COLO668 (cell line): ENCODE results near the gene PLAU.
"Not testable (repeated sequence)": the region's sequence is repeated elsewhere in the genome, so short reads cannot be mapped to it uniquely, and the experiment has no call there.

Experiments used
- DNase-seq: peaks from one replicate; lab custom pipeline; 2025; ENCODE audit not compliant: unreplicated experiment; lab: John Stamatoyannopoulos, UW

PLAU gene

DNA sequence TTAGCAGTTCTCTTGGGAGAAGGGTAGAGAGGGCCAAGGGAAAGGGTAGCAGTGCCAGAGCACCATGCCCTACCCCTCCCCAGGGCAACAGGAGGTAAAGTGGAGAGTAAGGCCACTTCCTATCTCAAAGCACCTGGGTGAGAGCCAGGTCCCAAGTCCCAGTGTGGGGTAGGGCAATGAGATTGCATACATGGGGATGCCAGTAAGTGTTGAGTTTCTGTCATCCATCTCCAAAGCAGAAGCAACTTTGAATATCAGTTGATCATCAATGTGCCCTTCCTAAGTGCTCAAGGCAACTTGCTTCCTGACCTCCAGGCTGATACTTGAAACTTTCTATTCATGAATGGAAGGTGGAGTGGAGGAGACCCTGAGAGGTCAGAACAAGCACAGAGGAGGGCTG, 34.4 kb upstream of the PLAU start:
- DNase-seq, result no peak

DNA sequence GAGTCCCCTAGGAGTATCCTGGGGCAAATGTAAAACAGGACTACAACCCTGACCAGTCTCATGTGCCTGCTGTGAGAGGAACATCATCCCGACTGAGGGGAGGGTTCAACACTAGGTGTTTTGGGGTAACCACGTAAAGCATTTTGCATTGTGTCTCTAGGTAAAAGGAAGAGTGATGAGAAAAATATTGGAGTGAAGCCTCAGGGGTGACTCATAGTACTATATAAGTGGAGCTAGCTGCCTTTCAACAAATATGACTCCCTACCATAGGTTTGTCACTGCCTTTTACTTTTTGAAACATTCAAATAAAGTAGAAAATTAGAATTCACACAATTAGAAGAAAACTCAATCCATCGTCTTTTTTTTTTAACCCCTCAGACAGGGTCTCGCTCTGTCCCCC, 34.0 kb upstream of the PLAU start:
- DNase-seq, result no peak

GRCh38 chr10:73877533-73878160, 33.3 kb upstream of the PLAU start:
- no peak for DNase-seq

DNA sequence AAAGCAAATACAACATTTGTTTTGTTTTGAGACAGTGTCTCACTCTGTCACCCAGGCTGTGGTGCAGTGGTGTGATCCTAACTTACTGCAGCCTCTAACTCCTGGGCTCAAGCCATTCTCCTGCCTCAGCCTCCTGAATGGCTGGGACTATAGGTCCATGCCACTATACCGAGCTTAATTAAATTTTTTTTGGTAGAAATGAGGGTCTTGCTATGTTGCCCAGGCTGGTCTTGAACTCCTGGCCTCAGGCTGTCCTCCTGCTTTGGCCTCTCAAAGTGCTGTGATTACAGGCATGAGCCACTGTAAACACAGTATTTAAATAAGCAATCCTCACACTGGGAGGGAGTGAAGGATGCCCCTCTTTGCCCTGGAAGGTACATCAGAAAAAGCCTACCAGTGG, 32.6 kb upstream of the PLAU start:
- no peak for DNase-seq

DNA sequence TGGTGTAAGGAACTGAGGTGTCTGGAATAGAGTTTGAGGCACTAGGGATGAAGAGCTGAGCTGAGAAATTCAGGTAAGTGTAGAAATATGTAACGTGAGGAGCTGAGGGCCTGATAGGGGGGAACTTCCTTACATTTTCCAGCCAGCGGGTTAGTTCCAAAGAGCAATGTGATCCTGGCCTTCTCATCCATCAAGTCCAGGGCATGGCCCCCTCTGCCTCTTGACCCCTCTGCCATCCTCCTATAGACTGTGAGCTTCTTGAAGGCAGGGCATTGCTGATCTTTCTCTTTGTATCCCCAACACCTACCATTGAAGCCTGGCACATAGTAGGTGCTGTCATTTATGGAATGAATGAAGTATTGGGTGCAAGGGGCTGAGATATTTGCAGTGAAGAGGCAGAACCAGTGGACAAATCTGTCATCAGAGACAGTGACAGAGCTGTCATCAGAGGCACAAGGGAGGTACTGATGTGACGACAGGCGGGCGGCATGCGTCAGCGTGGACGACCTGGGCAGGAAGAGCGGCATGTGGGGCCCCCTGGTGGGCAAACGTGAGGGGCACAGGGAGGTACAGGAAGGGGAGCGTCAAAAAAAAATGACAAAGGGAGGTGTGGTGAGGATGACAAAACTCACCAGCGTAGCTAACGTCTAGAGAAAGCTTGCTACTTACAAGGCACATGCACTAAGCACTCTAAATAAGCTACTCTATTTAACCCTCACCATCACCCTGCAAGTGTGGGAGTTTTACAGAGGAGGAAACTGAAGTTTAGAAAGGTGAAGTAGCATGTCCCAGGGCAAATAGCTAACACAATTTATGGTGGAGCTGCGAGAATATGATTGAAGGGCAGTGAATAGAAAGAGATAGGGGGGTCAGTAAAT, 31.4 kb upstream of the PLAU start:
- peak; percentile 75 for DNase-seq

- no peak for DNase-seq
These were observed 29.6 kb upstream of the PLAU start for GRCh38 chr10:73881221-73881919.

GRCh38 chr10:73884017-73884416, 26.9 kb upstream of the PLAU start:
- no peak for DNase-seq

DNA sequence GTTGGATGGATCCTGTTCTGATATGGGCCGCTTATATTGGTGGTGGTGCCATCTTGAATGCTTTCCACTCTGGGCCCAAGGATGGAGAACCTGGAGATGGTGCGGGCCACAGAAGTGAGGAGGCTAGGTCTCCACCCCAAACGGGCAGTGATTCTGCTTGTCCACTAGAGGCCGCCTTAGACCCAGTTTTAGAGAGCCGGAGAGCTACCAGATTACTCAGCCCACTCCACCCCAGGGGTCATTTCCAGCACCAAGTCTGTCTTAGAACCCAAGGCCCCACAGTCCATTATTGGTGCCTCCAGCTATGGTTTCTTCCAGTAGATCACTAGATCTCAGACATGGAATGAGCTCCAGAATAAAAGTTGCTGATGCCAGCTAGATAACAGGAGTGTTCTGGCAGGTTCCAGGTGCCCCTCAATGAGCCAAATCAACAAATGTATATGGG, 24.8 kb upstream of the PLAU start:
- DNase-seq, result peak; percentile 48

DNA sequence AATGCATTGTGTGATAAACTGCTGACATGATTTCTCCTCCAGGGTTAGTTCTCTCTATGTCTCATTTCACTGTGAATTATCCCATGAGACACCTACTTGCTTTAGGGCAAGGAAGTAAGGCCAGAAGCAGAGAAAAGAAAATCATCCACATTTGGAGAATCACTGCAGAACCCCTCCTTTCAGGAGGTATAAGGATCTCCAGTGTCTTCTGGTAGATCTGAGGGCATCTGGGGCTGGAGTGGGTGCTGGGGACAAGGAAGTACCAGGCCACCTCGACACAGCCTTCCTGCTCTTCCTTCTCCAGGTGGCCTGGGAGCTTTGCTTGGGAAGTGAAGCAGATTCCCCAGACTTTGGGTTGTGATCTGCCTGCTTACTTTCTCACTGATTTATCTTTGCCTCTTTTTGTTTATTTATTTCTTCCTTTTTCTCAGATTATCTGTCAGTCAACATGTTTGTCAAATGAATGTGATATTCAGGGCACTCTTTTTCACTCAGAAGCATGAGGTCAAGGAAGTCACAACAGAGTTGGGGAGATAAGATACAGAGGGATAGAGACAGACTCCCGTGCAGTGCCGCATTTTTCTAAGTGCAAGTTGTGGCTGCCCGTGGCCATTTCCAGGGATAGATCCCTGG, 24.2 kb upstream of the PLAU start:
- no peak for DNase-seq

DNA sequence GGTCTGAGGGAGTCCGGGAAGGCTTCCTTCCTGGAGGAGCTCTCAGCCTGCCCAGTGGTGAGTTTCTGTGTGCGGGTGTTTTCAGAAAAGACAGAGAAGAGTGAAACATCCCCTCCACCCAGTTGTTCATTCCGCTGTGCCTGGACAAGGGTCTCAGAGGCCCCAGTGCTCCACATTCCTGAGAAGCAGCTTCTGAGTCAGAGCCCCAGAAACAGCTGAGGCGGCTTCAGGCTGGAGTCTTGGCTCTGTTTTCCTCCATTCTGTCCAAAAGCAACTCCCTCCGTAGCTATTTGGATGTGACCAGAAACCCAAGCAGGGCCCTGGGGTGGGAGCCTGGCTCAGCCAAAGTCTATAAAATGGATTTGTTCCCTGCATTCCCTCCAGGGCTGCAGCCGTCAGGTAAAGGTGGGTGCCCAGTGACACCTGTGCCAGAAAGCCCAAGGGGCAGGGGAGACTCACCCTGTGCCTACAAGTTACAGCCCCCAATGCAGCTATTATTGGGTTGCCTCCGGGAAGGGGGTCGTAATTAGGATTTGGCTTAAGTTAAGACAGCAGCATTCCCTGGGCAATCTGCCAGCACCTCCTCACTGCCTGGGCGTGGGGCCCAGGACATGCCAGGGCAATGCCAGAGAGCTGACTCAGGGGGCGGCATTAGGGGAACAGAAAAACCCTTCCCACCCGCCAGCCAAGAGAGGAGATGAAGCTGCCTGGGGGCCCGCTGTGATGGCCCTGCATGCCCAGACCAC, 23.5 kb upstream of the PLAU start:
- peak; percentile 36 for DNase-seq

DNA sequence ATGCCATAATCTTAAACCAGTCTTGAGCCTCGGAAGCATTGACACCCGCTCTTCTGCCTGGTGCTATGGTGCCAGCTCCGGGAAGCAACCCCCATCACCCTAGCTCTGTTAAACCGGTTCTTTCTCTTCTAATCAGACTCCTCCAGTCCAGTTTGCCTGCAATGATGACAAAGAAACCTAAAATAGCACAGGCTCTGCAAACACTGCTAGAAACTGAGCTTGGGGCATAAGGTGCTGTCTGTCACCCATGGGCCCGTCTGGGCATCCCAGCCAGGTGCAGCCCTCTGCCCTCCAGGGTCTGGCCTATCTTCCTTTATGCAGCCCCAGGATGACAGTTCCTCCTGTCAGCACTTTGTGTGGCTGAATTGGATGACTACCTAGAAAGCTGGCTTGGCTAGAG, 22.4 kb upstream of the PLAU start:
- peak; percentile 58 for DNase-seq

DNA sequence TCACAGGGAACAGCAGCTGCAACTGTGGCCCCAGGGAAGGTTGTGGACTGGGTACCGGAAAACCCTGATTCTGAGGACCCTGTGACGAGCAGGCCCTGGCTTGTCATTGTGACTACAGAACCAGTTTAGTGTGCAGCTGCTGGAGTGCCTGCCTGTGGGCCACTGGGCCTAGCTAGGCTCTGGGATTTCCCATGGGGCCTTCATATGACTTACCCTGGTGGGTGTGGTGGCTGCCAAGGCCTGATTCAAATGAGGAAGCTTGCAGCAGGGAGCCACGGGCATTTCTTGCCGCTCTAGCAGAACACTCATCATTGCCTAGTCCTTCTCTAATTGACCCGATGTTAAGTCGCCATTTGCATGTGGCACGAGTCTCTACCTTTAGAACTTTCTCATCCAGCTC, 21.9 kb upstream of the PLAU start:
- DNase-seq, result peak; percentile 71

DNA sequence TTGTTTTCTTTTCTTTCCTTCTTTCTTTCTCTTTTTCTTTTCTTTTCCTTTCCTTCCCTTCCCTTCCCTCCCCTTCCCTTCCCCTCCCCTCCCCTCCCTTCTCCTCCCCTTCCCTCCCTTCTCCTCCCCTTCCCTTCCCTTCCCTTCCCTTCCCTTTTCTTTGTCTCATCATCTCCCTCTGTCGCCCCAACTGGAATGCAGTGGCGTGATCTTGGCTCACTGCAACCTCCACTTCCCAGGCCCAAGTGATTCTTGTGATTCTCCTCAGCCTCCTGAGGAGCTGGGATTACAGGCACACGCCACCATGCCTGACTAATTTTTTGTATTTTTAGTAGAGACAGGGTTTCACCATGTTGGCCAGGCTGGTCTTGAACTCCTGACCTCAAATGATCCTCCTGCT, 21.5 kb upstream of the PLAU start:
- DNase-seq, result not testable (repeated sequence)

GRCh38 chr10:73890261-73890660, 20.7 kb upstream of the PLAU start:
- no peak for DNase-seq

DNA sequence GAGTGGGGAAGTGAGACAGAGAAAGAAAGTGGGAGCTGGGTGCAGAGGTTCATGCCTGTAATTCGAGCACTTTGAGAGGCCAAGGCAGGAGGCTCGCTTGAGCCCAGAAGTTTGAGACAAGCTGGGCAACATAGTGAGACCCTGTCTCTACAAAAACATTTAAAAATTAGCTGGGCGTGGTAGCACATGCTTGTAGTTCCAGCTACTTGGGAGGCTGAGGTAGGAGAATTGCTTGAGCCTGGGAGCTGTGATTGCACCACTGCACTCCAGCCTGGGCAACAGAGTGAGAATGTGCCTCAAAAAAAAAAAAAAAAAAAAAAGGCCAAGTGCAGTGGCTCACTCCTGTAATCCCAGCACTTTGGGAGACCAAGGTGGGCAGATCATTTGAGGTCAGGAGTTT, 20.1 kb upstream of the PLAU start:
- not testable (repeated sequence) for DNase-seq

GRCh38 chr10:73891540-73891939, 19.4 kb upstream of the PLAU start:
- no peak for DNase-seq

- DNase-seq, result no peak
These were observed 18.5 kb upstream of the PLAU start for GRCh38 chr10:73892310-73893030.

DNA sequence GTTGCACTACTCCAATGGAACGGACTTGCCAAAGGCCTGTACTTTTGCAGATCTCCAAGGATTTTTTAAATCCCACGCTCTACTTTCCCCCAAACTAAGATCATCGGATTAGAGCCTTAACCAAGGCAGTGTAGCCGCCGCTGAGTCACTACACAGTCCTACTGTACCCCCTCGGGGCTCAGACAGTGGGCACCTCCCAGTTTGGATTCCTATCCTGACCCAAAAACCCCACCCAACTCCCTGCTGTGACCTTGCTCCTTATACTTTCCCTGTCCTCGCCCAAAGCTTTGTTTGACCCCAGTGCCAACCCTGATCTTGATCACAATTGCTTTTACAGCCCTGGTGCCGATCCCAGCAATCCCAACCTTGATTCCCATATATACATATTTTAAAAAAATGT, 17.5 kb upstream of the PLAU start:
- DNase-seq, result no peak

DNA sequence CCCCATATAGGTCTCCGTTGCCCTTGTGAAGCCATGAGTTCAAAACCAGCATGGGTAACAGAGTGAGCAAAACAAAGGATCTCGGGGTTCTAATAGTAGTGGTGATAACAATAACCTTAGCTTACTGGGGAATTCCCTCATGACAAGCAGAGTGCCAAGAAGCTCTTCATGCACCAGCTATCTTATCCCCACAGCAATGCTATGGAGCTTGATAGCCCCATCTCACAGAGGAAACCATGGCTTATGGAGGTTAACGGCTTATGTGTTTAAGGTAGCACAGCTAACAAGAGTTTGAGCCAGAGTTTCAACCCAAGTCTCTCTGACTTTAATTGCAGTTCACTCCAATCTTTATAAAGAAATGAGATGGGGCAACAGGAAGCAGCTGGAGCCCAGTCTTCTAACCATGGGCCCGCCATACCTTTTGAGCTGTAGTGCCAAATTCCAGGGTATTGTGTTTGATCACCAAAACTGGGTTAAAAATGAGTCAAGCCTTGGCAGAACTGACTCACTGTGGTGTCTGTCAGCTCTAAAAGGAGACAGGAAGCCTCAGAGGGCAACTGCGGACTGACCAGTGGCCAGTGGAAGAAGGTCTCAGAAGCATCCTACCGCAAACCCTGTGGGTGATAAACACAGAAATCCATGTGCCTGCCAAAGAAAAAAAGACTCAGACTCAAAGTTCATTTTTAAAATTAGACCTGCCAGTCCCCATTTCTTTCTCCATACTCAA, 16.5 kb upstream of the PLAU start:
- no peak for DNase-seq
